Thyroid gland (tissue), 4 donors: ENCODE data around the gene EID2. TPM values are rescaled to one million over a fixed set of nuclear protein-coding genes. Genes with fewer than 3 reads are reported as not detected.

ENCODE experiments used
- DNase-seq, 2 donors: peaks; one replicate each; pipeline ENCODE4 v3.0.0-alpha.2; 2019
- H3K27ac ChIP-seq, 3 donors: fragments of 200-600 bp; sonication (generic); 1 replicate in 2 of 3; 2 replicates in 1 of 3; pipeline ENCODE4 v1.5.1; 2016 to 2019; ENCODE audit warnings: mild to moderate bottlenecking in 1 of 3, moderate library complexity in 1 of 3
- H3K27me3 ChIP-seq: fragments of 200-600 bp; sonication (generic); one replicate; pipeline ENCODE4 v1.5.1; 2019
- H3K36me3 ChIP-seq, 2 donors: fragments of 200-600 bp; sonication (generic); one replicate each; pipeline ENCODE4 v1.5.1; 2016 to 2019
- H3K4me1 ChIP-seq, 2 donors: fragments of 200-600 bp; sonication (generic); one replicate each; pipeline ENCODE4 v1.5.1; 2017 to 2019
- H3K4me3 ChIP-seq, 3 donors: fragments of 200-600 bp; sonication (generic); replicated peaks in 1 of 3; 1 replicate in 2 of 3; 2 replicates in 1 of 3; pipeline ENCODE4 v1.5.1; 2016; ENCODE audit warnings: mild to moderate bottlenecking in 1 of 3
- H3K9me3 ChIP-seq: fragments of 200-600 bp; sonication (generic); one replicate; pipeline ENCODE4 v1.5.1; 2017
- POLR2A ChIP-seq, 2 donors: fragments of 450-650 bp; IDR thresholded peaks; one replicate each; pipeline ENCODE4 v1.6.1; 2017; ENCODE audit warnings: antibody characterized with exemption in 2 of 2, mild to moderate bottlenecking in 2 of 2, moderate library complexity in 1 of 2
- whole genome bisulfite sequencing, 2 donors: methylation state at CpG; one replicate each; pipeline ENCODE4 v1.1.5; 2017; 5-methylcytosine and 5-hydroxymethylcytosine counted together
- intact Hi-C: fragments of 100-400 bp; cut with DNase I; formaldehyde crosslinking; loops from one replicate; pipeline ENCODE4 v1.15.1; 2023
- total RNA-seq, 4 donors: library from RNA; depleted of rRNA; stranded (reverse); fragments of >200 nt; gene quantifications; one replicate each; pipeline ENCODE4 v1.2.3, GENCODE V29; 2016
- TF ChIP-seq, protein P1 (sequence below), 6 experiments: fragments of 200-600 bp in 3 of 6; fragments of 450-650 bp in 3 of 6; sonication (generic) in 3 of 6; IDR thresholded peaks; one replicate each; pipeline ENCODE4 v1.5.1; 2016 to 2019; ENCODE audit warnings: antibody characterized with exemption in 6 of 6, mild to moderate bottlenecking in 2 of 6, inconsistent platforms in 1 of 6, moderate library complexity in 1 of 6

The EID2 gene
- total RNA-seq, 4 donors from 2014 or later = 15.3 to 24.4 (median 19.8) TPM

DNA sequence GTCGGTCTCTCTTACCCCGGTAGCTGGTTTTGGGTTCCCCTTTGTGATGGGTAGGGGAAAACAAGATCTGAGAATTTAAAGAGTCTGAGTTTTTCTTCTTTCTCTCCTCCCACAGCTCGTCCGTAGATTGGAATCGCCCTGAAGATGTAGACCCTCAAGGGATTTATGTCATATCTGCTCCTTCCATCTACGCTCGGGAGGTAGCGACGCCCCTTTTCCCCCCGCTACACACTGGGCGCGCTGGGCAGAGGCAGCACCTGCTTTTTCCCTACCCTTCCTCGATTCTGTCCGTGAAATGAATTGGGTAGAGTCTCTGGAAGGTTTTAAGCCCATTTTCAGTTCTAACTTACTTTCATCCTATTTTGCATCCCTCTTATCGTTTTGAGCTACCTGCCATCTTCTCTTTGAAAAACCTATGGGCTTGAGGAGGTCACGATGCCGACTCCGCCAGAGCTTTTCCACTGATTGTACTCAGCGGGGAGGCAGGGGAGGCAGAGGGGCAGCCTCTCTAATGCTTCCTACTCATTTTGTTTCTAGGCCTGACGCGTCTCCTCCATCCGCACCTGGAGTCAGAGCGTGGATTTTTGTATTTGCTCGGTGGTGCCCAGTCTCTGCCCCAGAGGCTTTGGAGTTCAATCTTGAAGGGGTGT lies 32.1 kb downstream of the EID2 start:
- Histone ChIP-seq H3K27ac (no peak overlapping the region), H3K36me3 (no peaks in the 10 kb centered on the region), H3K9me3 (no peaks in the 10 kb centered on the region), H3K27me3 (peaks cover 5% of the 10 kb centered on the region), H3K4me3 (no peak overlapping the region), H3K4me1 (peaks cover 5 to 10% of the 10 kb centered on the region in 2 donors)
- WGBS, 2 donors = 30 to 35% methylated on average over 24 of the region's 24 CpGs
- intact Hi-C loops = no loop called here
- TF ChIP-seq, protein P1, sequence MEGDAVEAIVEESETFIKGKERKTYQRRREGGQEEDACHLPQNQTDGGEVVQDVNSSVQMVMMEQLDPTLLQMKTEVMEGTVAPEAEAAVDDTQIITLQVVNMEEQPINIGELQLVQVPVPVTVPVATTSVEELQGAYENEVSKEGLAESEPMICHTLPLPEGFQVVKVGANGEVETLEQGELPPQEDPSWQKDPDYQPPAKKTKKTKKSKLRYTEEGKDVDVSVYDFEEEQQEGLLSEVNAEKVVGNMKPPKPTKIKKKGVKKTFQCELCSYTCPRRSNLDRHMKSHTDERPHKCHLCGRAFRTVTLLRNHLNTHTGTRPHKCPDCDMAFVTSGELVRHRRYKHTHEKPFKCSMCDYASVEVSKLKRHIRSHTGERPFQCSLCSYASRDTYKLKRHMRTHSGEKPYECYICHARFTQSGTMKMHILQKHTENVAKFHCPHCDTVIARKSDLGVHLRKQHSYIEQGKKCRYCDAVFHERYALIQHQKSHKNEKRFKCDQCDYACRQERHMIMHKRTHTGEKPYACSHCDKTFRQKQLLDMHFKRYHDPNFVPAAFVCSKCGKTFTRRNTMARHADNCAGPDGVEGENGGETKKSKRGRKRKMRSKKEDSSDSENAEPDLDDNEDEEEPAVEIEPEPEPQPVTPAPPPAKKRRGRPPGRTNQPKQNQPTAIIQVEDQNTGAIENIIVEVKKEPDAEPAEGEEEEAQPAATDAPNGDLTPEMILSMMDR (IDR thresholded peaks at IDR 0.05) = no peak
- no peak for TF ChIP-seq POLR2A (IDR thresholded peaks at IDR 0.05)
- no peak for DNase-seq

DNA sequence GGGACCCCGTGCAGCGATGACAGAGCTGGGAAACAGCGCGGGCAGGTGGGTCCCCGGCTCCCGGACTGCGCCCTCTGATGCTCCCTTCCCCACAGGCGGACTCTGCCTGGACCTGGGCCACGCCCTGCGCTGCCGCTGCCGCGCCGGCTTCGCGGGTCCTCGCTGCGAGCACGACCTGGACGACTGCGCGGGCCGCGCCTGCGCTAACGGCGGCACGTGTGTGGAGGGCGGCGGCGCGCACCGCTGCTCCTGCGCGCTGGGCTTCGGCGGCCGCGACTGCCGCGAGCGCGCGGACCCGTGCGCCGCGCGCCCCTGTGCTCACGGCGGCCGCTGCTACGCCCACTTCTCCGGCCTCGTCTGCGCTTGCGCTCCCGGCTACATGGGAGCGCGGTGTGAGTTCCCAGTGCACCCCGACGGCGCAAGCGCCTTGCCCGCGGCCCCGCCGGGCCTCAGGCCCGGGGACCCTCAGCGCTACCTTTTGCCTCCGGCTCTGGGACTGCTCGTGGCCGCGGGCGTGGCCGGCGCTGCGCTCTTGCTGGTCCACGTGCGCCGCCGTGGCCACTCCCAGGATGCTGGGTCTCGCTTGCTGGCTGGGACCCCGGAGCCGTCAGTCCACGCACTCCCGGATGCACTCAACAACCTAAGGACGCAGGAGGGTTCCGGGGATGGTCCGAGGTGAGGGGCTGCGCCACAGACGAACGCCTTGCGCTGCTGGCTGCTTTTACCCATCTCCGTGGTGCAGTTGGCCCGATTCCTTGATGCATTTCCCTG lies 32.8 kb downstream of the EID2 start:
- no peak for TF ChIP-seq POLR2A (IDR thresholded peaks at IDR 0.05)
- TF ChIP-seq, protein P1 (IDR thresholded peaks at IDR 0.05) = no peak
- H3K4me3 ChIP-seq = peak overlapping the region in 1 of 3 donors; percentile 28
- peaks cover 5 to 13% of the 10 kb centered on the region in 2 donors for H3K4me1 ChIP-seq
- WGBS, 2 donors = 2 to 5% methylated on average over 11 to 32 of the region's 96 CpGs
- H3K9me3 ChIP-seq = no peaks in the 10 kb centered on the region
- H3K27me3 ChIP-seq = peaks cover 5% of the 10 kb centered on the region
- no peak overlapping the region for H3K27ac ChIP-seq
- H3K36me3 ChIP-seq = no peaks in the 10 kb centered on the region
- DNase-seq = peak; percentile 35 to 42
- intact Hi-C loops = no loop called here

DNA sequence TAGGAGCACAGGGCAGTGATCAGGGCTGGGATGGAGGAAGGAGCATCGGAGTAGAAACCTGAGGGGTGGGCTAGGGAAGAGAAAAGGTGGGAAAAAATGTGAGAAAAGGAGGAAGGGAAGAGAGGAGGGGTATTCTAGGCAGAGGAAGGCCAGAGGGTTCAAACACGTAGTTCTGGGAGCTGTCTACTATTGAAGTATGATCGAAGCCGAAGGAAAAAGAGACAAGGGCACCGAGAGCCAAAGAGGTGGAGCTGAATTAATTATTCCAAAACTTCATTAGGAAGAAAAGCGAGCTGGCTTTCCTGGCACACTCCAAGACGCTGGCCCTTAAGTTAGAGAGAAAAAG lies 33.4 kb downstream of the EID2 start:
- no peak overlapping the region for H3K27ac ChIP-seq
- H3K27me3 ChIP-seq = peaks cover 5% of the 10 kb centered on the region
- no peaks in the 10 kb centered on the region for H3K36me3 ChIP-seq
- intact Hi-C loops = no loop called here
- H3K4me1 ChIP-seq = peaks cover 5 to 13% of the 10 kb centered on the region in 2 donors
- 54 to 58% methylated on average over 7 of the region's 7 CpGs for WGBS, 2 donors
- no peak for DNase-seq
- H3K4me3 ChIP-seq = no peak overlapping the region
- no peak for TF ChIP-seq POLR2A (IDR thresholded peaks at IDR 0.05)
- TF ChIP-seq, protein P1 (IDR thresholded peaks at IDR 0.05) = no peak
- no peaks in the 10 kb centered on the region for H3K9me3 ChIP-seq

DNA sequence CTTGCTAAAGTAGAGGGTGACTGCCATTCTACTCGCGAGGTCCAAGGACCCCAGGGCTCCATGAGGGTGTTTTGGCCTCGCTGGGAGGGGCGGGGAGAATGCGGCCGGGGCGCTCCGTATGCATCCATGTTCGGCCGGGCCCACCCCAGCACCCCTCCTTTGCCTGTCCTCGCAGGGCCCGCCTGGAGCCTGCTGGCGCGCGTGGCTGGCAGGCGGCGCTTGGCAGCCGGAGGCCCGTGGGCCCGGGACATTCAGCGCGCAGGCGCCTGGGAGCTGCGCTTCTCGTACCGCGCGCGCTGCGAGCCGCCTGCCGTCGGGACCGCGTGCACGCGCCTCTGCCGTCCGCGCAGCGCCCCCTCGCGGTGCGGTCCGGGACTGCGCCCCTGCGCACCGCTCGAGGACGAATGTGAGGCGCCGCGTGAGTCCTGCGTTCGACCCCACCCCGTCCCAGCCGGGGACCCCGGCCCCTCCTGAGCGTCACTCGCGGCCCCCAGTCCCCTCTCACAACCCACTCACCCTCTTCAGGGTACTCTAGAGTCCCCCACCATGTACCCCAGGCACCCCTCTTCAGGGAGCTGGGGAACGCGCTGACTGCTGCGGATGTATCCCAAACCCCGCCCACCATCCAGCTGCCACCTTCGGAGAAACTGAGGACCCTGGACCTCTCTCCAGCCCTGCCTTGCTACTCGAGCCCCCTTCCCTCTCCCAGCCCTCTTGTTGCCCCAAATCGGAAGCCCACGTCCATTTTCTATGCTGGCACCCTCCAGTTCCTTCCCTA lies 37.1 kb downstream of the EID2 start:
- H3K4me3 ChIP-seq = no peak overlapping the region
- H3K27ac ChIP-seq = no peak overlapping the region
- H3K27me3 ChIP-seq = peaks cover 8% of the 10 kb centered on the region
- 36 to 48% methylated on average over 11 to 13 of the region's 69 CpGs for WGBS, 2 donors
- peak; percentile 57 to 58 for DNase-seq
- peaks cover 5 to 28% of the 10 kb centered on the region in 2 donors for H3K4me1 ChIP-seq
- H3K36me3 ChIP-seq = no peaks in the 10 kb centered on the region
- no peak for TF ChIP-seq POLR2A (IDR thresholded peaks at IDR 0.05)
- TF ChIP-seq, protein P1 (IDR thresholded peaks at IDR 0.05) = peak in 5 of 6 experiments; percentile 31 to 92 (median 77)
- intact Hi-C loops = no loop called here
- H3K9me3 ChIP-seq = no peaks in the 10 kb centered on the region
